Naive thymus-derived CD4-positive, alpha-beta T cell (primary cell): ENCODE results near the gene SULT4A1. TPM values are rescaled to one million over a fixed set of nuclear protein-coding genes. Genes with fewer than 3 reads are reported as not detected.

Experiments
- ATAC-seq: fragments of 150-1000 bp; cut with Tn5 transposase; 2 replicates; pipeline ENCODE4 v1.10.0; 2021; ENCODE audit warnings: mild to moderate bottlenecking, moderate library complexity
- CTCF ChIA-PET: fragments of 350-600 bp; sonication (Branson Sonifier 250); formaldehyde crosslinking; loops from one replicate; lab custom pipeline; 2021; ENCODE audit warnings: antibody characterized with exemption; lab: Charles Lee
- POLR2A ChIA-PET: fragments of 350-600 bp; sonication (Branson Sonifier 250); formaldehyde crosslinking; loops from one replicate; lab custom pipeline; 2021; ENCODE audit warnings: antibody characterized with exemption, inconsistent platforms; lab: Charles Lee
- DNase-seq, 9 donors: peaks; one replicate each; pipeline versions ENCODE4 v3.0.0 to v3.0.0-alpha.2; 2020 to 2022; ENCODE audit warnings: mixed read lengths in 1 of 9
- H3K27ac ChIP-seq: one replicate; pipeline ENCODE4 v1.7.0; 2013; ENCODE audit warnings: mild to moderate bottlenecking, low read depth, low read length, moderate library complexity
- H3K27me3 ChIP-seq, 2 donors: one replicate each; pipeline ENCODE4 v1.7.0; 2013; ENCODE audit warnings: low read length in 2 of 2, mild to moderate bottlenecking in 2 of 2, moderate library complexity in 2 of 2; ENCODE audit not compliant: control insufficient read depth in 2 of 2, insufficient read depth in 2 of 2
- H3K36me3 ChIP-seq, 3 experiments: 1 replicate in 2 of 3; 2 replicates in 1 of 3; pipeline ENCODE4 v1.7.0; 2013; ENCODE audit warnings: low read length in 3 of 3, mild to moderate bottlenecking in 3 of 3, moderate library complexity in 1 of 3; ENCODE audit not compliant: insufficient read depth in 3 of 3, control insufficient read depth in 2 of 3
- H3K4me1 ChIP-seq, 2 donors: one replicate each; pipeline ENCODE4 v1.7.0; 2013; ENCODE audit warnings: low read length in 2 of 2, mild to moderate bottlenecking in 2 of 2, moderate library complexity in 1 of 2; ENCODE audit not compliant: control insufficient read depth in 2 of 2, insufficient read depth in 2 of 2
- H3K4me3 ChIP-seq: 2 replicates; pipeline ENCODE4 v1.7.0; 2013; ENCODE audit warnings: mild to moderate bottlenecking, low read length
- H3K9me3 ChIP-seq, 3 experiments: 1 replicate in 2 of 3; 2 replicates in 1 of 3; pipeline ENCODE4 v1.7.0; 2013; ENCODE audit warnings: low read length in 3 of 3; ENCODE audit not compliant: control insufficient read depth in 2 of 3
- H3K27ac Mint-ChIP-seq, 9 donors: one replicate each; pipeline ENCODE4 v1.8.0; 2020 to 2022; ENCODE audit warnings: mixed read lengths in 9 of 9, mild to moderate bottlenecking in 8 of 9, moderate library complexity in 5 of 9, inconsistent platforms in 2 of 9
- H3K27me3 Mint-ChIP-seq, 5 donors: one replicate each; pipeline ENCODE4 v1.8.0; 2021 to 2022; ENCODE audit warnings: mixed read lengths in 5 of 5, mild to moderate bottlenecking in 1 of 5
- H3K36me3 Mint-ChIP-seq, 5 donors: one replicate each; pipeline ENCODE4 v1.8.0; 2020 to 2022; ENCODE audit warnings: mixed read lengths in 5 of 5, mild to moderate bottlenecking in 3 of 5, inconsistent platforms in 1 of 5
- H3K4me1 Mint-ChIP-seq, 7 donors: one replicate each; pipeline ENCODE4 v1.8.0; 2020 to 2022; ENCODE audit warnings: mixed read lengths in 7 of 7, mild to moderate bottlenecking in 3 of 7, inconsistent platforms in 1 of 7
- H3K4me3 Mint-ChIP-seq, 10 donors: one replicate each; pipeline ENCODE4 v1.8.0; 2020 to 2022; ENCODE audit warnings: mild to moderate bottlenecking in 10 of 10, mixed read lengths in 10 of 10, moderate library complexity in 6 of 10, inconsistent platforms in 2 of 10
- H3K9me3 Mint-ChIP-seq, 11 donors: one replicate each; pipeline ENCODE4 v1.8.0; 2020 to 2022; ENCODE audit warnings: mixed read lengths in 11 of 11, mild to moderate bottlenecking in 4 of 11, inconsistent platforms in 1 of 11, moderate library complexity in 1 of 11
- intact Hi-C, 2 donors: fragments of 100-400 bp; cut with micrococcal nuclease; formaldehyde crosslinking; loops; one replicate each; pipeline ENCODE4 v1.15.1; 2023
- polyA plus RNA-seq, 2 donors: library from polyadenylated mRNA; unstranded; fragments of 300-500 nt; fragmentation: Illumina TruSeq; gene quantifications; one replicate each; pipeline ENCODE4 v1.2.3, GENCODE V29; 2021
- total RNA-seq, 6 experiments: library from RNA in 5 of 6; stranded (reverse) in 5 of 6; gene quantifications; 1 replicate in 5 of 6; 2 replicates in 1 of 6; pipeline ENCODE4 v1.2.3 and lab custom pipeline; 2021 to 2026

Gene SULT4A1
- total and polyA plus RNA-seq, 7 experiments from 2014 or later = not detected

- Mint-ChIP-seq H3K4me1 (no peaks in the 10 kb centered on the region), H3K27ac (no peak overlapping the region), H3K27me3 (peaks cover 0 to 45% (median 24%) of the 10 kb centered on the region in 5 donors), H3K9me3 (no peaks in the 10 kb centered on the region), H3K36me3 (no peaks in the 10 kb centered on the region), H3K4me3 (no peak overlapping the region)
- ChIA-PET CTCF (no interaction called here), POLR2A (no interaction called here)
- H3K27me3 ChIP-seq = no peaks in the 10 kb centered on the region
- no peaks in the 10 kb centered on the region for H3K36me3 ChIP-seq
- intact Hi-C loops = no loop called here
- ATAC-seq (no peak), DNase-seq (no peak)
- no peaks in the 10 kb centered on the region for H3K4me1 ChIP-seq
- H3K4me3 ChIP-seq = no peak overlapping the region
- H3K27ac ChIP-seq = no peak overlapping the region
- H3K9me3 ChIP-seq = no peaks in the 10 kb centered on the region
Observed at GRCh38 chr22:43823353-43823908, 38.9 kb downstream of the SULT4A1 start.

GRCh38 chr22:43821606-43822425 is 40.5 kb downstream of the SULT4A1 start:
- Mint-ChIP-seq H3K27ac (no peak overlapping the region), H3K27me3 (peaks cover 0 to 45% (median 20%) of the 10 kb centered on the region in 5 donors), H3K9me3 (no peaks in the 10 kb centered on the region), H3K4me1 (no peaks in the 10 kb centered on the region), H3K4me3 (no peak overlapping the region), H3K36me3 (no peaks in the 10 kb centered on the region)
- Histone ChIP-seq H3K27me3 (no peaks in the 10 kb centered on the region), H3K27ac (no peak overlapping the region), H3K9me3 (no peaks in the 10 kb centered on the region), H3K36me3 (no peaks in the 10 kb centered on the region), H3K4me3 (no peak overlapping the region), H3K4me1 (no peaks in the 10 kb centered on the region)
- CTCF ChIA-PET = interaction anchor here (0.6 to 0.7 kb wide), 2 partner anchors 118 to 689 kb away, joined by 3 to 5 read pairs; no protein-coding TSS in a partner anchor
- ATAC-seq (no peak), DNase-seq (no peak)
- POLR2A ChIA-PET = no interaction called here
- intact Hi-C loops = no loop called here

- ChIA-PET CTCF (interaction anchor here (0.7 kb wide), 1 partner anchor 690 kb away, joined by 5 read pairs; no protein-coding TSS in a partner anchor), POLR2A (no interaction called here)
- Mint-ChIP-seq H3K9me3 (no peaks in the 10 kb centered on the region), H3K4me1 (no peaks in the 10 kb centered on the region), H3K4me3 (no peak overlapping the region), H3K27me3 (peaks cover 0 to 45% (median 18%) of the 10 kb centered on the region in 5 donors), H3K36me3 (no peaks in the 10 kb centered on the region), H3K27ac (no peak overlapping the region)
- Histone ChIP-seq H3K36me3 (no peaks in the 10 kb centered on the region), H3K4me1 (no peaks in the 10 kb centered on the region), H3K9me3 (no peaks in the 10 kb centered on the region), H3K4me3 (no peak overlapping the region), H3K27ac (no peak overlapping the region), H3K27me3 (no peaks in the 10 kb centered on the region)
- intact Hi-C loops = no loop called here
- no peak for DNase-seq
- no peak for ATAC-seq
Observed at GRCh38 chr22:43820651-43821305, 41.5 kb downstream of the SULT4A1 start.

GRCh38 chr22:43819931-43820640 is 42.2 kb downstream of the SULT4A1 start:
- Mint-ChIP-seq H3K4me1 (peaks cover 0 to 2% (median 0%) of the 10 kb centered on the region in 7 donors), H3K9me3 (no peaks in the 10 kb centered on the region), H3K4me3 (no peak overlapping the region), H3K36me3 (peaks cover 0 to 3% (median 0%) of the 10 kb centered on the region in 5 donors), H3K27me3 (peaks cover 0 to 41% (median 11%) of the 10 kb centered on the region in 5 donors), H3K27ac (no peak overlapping the region)
- no peaks in the 10 kb centered on the region for H3K36me3 ChIP-seq
- H3K4me1 ChIP-seq = no peaks in the 10 kb centered on the region
- no peak for DNase-seq
- no peak overlapping the region for H3K27ac ChIP-seq
- CTCF ChIA-PET = no interaction called here
- intact Hi-C loops = loop anchor here (10.0 kb wide), 3 partner anchors 105 to 845 kb away; partner anchors contain the start of genes PARVG (in 1 of the 2) and PNPLA3 (in 1 of the 2)
- H3K4me3 ChIP-seq = no peak overlapping the region
- no peak for ATAC-seq
- H3K9me3 ChIP-seq = no peaks in the 10 kb centered on the region
- H3K27me3 ChIP-seq = no peaks in the 10 kb centered on the region
- POLR2A ChIA-PET = no interaction called here

- peaks cover 0 to 6% (median 0%) of the 10 kb centered on the region in 5 donors for H3K36me3 Mint-ChIP-seq
- intact Hi-C loops = loop anchor here (10.0 kb wide), 3 partner anchors 105 to 845 kb away; partner anchors contain the start of genes PARVG (in 1 of the 2) and PNPLA3 (in 1 of the 2)
- H3K27me3 Mint-ChIP-seq = peaks cover 0 to 37% (median 11%) of the 10 kb centered on the region in 5 donors
- H3K27ac Mint-ChIP-seq = no peak overlapping the region
- no peak overlapping the region for H3K27ac ChIP-seq
- DNase-seq = no peak
- ChIA-PET CTCF (no interaction called here), POLR2A (no interaction called here)
- H3K27me3 ChIP-seq = no peaks in the 10 kb centered on the region
- no peak overlapping the region for H3K4me3 ChIP-seq
- no peak for ATAC-seq
- H3K9me3 ChIP-seq = no peaks in the 10 kb centered on the region
- no peak overlapping the region for H3K4me3 Mint-ChIP-seq
- no peaks in the 10 kb centered on the region for H3K9me3 Mint-ChIP-seq
- no peaks in the 10 kb centered on the region for H3K36me3 ChIP-seq
- peaks cover 0 to 4% (median under 1%) of the 10 kb centered on the region in 7 donors for H3K4me1 Mint-ChIP-seq
- no peaks in the 10 kb centered on the region for H3K4me1 ChIP-seq
Observed at GRCh38 chr22:43819421-43819921, 42.8 kb downstream of the SULT4A1 start.

- no peaks in the 10 kb centered on the region for H3K9me3 ChIP-seq
- no peaks in the 10 kb centered on the region for H3K27me3 ChIP-seq
- no peak overlapping the region for H3K4me3 ChIP-seq
- Mint-ChIP-seq H3K9me3 (no peaks in the 10 kb centered on the region), H3K4me1 (peaks cover 4 to 9% (median 5%) of the 10 kb centered on the region in 7 donors), H3K27me3 (peaks cover 0 to 32% (median 11%) of the 10 kb centered on the region in 5 donors), H3K27ac (no peak overlapping the region), H3K4me3 (no peak overlapping the region), H3K36me3 (peaks cover 0 to 9% (median 4%) of the 10 kb centered on the region in 5 donors)
- H3K4me1 ChIP-seq = no peaks in the 10 kb centered on the region
- ChIA-PET CTCF (no interaction called here), POLR2A (no interaction called here)
- DNase-seq (no peak), ATAC-seq (no peak)
- no peak overlapping the region for H3K27ac ChIP-seq
- intact Hi-C loops = loop anchor here (10.0 kb wide), 3 partner anchors 106 to 846 kb away; partner anchors contain the start of genes PARVG (in 1 of the 2) and PNPLA3 (in 1 of the 2)
- H3K36me3 ChIP-seq = no peaks in the 10 kb centered on the region
Observed at GRCh38 chr22:43818981-43819380, 43.3 kb downstream of the SULT4A1 start.
